HG03469 (cell line): Measurements from ENCODE around the gene MCM10.
A peak's percentile ranks its signal among the peaks of the same experiment; 100 is the strongest.
"Not testable (repeated sequence)": the region's sequence is repeated elsewhere in the genome, so short reads cannot be mapped to it uniquely, and the experiment has no call there.

ENCODE experiments used
- ATAC-seq: cut with Tn5 transposase; IDR thresholded peaks from one replicate; pipeline ENCODE4 v1.9.1; 2021; ENCODE audit warnings: mild to moderate bottlenecking, moderate library complexity, moderate number of reproducible peaks; ENCODE audit not compliant: unreplicated experiment

MCM10 gene

DNA sequence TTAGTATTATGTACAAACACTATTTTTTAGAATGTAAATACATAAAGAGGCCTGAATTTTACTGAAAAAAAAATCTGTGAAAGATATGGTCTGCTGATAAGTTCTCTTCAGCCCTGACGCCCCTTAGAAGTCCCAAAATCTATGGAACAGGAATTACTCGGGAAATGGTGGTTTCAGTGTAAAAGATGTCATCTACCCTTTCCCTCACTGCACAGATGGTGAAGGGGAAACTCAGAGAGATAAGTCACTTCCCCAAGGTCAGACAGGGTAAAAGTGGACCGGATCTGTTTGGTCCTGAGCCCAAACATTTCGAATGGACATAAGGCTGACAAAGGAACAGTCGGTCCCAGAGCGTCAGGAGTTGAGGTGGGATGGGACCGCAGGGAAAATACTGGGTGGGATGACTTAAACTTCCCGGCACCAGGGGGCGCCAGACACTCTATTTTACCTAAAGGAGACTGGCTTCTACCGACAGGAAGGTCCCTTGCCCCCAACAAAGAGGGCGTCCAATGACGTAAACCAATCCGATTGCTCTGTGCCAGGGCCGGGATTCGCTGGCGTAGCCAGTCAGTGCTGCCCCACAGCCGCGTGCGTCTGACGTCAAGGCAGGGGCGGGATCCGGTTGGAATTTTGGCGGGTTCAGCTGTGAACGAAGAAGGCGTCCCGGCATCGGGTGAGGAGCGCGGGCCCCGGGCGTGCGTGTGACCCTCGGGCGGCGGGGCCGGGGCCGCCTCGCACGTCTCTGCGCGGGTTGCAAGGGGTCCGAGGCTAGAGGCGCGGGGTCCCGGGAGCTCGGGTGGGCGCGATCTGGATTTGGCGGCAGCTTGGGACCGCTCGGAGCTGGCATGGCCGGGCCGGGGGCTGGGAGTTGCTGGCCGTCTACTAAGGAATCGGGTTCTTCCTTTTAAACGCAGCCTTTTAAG is at the start of gene MCM10:
Gene MCM10, plus strand, starts transcription at position 625 of the 923 bp plus-strand sequence. CDS start 2,645 bp downstream, outside the sequence.
- ATAC-seq = peak; percentile 97

- no peak for ATAC-seq
Observed at GRCh38 chr10:13113544-13113943, 47.8 kb upstream of the MCM10 start.

- no peak for ATAC-seq
Observed at GRCh38 chr10:13115832-13116803, 45.2 kb upstream of the MCM10 start.

DNA sequence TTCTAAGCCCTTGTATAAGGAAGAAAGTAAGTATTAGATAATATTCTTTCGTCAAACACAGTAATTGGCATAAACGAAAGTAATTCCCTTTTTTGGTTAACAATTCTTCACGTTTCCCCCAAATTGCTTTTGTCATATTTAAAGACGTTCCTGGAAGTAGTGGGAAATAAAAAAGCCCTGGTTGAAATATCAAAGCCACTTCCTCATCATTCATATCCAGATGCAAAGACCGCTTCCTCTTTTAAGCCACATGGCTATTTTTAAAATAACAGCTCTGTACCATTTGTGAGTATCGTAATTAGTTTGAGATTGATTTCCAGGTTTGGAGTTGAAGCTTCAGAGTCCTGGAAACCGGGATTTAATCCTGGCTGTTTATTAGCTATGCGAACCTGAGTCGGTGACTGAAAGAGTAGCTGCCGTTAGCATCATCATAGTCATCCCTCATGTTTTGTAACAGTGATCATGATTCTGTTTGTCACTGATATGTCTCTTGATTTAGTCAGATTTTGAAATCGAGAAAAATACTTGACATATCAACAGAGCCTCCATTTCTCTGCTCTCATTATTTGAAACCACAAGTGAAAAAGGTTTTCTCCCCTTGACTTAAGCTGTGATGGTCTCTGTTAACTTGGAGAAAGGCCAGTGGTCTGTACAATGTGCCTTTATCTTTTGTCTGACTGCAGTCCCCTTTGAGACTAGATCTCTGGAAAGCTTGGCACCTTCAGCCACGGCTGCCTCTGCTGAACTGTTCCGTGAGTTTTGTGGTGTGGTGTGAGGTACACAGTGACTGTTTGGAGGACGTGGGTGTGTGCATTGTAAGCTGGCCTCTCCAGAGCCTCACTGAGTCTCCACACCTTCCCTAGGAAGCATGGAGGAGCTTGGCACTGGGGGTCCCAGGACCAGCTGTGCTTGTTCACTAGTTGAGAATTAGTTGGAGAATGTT is 43.2 kb upstream of the MCM10 start:
- ATAC-seq = no peak

GRCh38 chr10:13118784-13119410 is 42.5 kb upstream of the MCM10 start:
- no peak for ATAC-seq

- no peak for ATAC-seq
Observed at GRCh38 chr10:13120786-13121499, 40.4 kb upstream of the MCM10 start.

GRCh38 chr10:13121500-13121854 is 39.9 kb upstream of the MCM10 start:
- no peak for ATAC-seq

DNA sequence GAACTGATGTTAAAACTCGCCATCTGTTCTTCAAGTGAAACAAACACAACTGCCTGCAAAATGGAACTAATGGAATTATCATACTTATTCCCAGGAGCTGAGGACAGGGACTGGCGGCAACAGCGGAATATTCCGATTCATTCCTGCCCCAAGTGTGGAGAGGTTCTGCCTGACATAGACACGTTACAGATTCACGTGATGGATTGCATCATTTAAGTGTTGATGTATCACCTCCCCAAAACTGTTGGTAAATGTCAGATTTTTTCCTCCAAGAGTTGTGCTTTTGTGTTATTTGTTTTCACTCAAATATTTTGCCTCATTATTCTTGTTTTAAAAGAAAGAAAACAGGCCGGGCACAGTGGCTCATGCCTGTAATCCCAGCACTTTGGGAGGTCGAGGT is 24.7 kb upstream of the MCM10 start:
- ATAC-seq = no peak

DNA sequence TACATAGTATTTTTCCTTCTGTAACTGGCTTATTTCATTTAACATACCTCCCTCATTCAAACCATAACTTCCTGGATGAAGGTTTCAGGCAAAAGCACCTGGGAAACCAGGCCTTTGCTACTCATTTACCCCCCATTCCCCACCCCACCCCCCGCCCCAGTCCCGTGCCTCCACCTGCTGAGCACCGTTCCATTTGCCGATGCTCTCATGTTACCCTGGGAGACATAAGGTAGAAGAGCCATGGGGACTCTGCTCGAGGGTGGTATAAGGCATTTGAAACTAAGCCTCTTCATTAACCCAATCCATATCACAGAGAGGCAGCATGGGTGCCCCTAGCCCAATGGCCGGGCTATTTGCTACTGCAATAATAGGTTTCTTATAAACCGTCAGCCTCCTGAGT is 22.2 kb upstream of the MCM10 start:
- no peak for ATAC-seq

DNA sequence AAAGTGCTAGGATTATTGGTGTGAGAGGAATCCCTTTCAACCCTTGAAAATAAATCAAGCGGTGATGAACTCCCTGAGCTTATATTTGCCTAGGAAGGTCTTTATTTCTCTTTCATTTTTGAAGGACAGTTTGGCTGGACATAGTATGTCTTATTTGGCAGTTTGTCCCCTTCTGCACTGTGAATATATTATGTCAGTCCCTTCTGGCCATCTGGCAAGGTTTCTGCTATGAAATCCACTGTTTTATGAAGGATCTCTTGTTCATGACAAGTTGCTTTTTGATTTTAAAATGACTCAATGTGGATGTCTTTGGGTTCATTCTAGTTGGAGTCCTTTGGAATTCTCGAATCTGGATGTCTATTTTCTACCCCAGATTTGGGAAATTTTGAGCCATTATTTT is 21.7 kb upstream of the MCM10 start:
- ATAC-seq = no peak

DNA sequence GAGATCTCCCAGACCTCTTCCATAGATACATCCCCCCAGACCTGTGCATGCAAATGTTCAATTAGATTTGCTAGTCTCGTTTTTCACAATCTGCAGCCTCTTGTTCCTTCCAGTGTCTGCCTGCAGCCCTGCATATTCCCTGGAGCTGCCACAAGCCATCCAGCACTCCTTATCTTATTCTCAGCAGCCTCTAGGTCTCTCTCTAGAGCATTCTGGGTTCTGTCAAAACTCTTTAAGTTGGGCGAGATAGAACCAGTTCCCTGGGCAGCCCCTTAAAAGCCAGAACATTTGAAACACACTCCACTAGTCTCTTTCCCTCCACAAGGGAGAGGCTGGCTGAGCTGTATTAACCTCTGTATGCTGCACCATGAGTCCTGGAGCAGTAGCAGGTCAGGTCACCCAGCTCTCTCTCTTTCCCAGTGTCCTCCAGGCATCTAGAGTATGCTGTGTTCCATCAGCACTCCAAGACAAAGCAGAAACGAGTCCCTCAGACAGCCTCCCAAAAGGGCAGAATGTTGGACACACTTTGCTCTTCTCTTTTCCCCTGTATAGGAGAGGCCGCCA is 20.6 kb upstream of the MCM10 start:
- ATAC-seq = no peak

DNA sequence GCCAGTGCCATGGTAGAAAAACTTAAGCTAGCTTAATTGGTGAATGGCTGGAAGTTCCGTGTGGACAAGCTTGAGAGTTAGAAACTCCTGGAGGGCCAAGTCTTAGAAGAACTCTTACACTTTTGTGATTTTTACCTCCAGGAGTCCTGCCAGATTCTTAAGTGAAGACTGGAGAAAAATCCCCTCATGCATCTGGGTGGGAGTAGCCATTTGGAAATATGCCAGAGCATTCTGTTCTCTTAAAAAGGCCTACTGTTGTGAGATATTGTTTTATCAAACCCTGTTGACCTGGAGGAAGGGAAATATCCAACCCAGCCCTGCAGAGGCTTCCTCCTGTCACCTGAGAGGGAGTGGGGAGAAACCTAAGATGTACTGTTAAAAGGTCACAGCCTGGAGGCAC is 17.6 kb upstream of the MCM10 start:
- no peak for ATAC-seq

- no peak for ATAC-seq
Observed at GRCh38 chr10:13144814-13145213, 16.5 kb upstream of the MCM10 start.

GRCh38 chr10:13146379-13146778 is 15.0 kb upstream of the MCM10 start:
- ATAC-seq = no peak

DNA sequence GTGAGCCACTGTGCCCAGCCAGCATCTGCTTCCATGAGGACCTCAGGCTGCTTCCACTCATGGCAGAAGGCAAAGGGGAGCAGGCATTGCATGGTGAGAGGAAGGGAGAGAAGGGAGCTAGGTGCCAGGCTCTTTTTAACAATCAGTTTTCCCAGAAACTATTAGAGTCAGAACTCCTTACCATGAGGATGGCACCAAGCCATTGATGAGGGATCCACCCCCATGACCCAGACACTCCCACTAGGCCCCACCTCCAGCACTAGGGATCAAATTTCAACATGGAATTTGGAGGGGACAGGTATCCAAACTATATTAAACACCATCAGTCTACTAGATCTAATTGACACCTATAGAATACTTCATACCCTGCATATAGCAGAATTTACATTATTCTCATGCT is 14.2 kb upstream of the MCM10 start:
- ATAC-seq = no peak

DNA sequence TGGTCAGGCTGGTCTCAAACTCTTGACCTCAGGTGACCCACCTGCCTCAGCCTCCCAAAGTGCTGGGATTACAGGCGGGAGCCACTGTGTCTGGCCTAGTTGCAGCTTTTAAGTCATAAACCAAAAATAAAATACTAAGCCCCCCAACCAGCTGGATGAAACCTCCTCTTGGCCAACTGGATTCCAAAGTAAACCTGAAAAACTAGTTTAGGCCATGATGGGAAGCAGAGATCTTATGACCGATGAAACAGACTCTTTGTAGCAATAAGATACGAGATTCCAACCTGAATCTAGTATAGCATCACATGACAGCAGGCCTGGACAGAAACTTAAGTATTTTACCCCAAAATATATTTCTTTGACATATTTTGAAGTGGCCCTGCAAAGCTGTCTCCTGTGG is 9.1 kb upstream of the MCM10 start:
- ATAC-seq = no peak

DNA sequence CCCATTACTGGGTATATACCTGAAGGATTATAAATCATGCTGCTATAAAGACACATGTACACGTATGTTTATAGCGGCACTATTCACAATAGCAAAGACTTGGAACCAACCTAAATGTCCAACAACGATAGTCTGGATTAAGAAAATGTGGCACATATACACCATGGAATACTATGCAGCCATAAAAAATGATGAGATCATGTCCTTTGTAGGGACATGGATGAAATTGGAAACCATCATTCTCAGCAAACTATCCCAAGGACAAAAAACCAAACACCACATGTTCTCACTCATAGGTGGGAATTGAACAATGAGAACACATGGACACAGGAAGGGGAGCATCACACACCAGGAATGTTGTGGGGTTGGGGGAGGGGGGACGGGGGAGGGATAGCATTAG is 5.5 kb upstream of the MCM10 start:
- not testable (repeated sequence) for ATAC-seq

DNA sequence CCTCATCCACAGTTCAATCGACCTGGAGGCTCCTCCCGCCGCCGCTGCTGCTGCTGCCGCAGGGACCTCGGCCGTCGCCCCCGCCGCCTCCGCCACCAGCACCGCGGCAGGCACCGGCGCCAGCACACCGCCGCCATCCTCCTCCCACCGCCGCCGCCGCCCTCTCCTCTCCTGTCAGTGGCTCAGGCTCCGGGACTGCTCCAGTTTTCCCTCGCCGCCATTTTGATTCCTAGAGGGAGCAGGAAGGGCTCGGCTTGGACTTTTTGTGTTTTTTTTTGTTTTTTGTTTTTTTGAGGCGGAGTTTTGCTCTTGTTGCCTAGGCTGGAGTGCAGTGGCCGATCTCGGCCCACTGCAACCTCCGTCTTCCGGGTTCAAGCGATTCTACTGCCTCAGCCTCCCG is 3.0 kb upstream of the MCM10 start:
- ATAC-seq = no peak

DNA sequence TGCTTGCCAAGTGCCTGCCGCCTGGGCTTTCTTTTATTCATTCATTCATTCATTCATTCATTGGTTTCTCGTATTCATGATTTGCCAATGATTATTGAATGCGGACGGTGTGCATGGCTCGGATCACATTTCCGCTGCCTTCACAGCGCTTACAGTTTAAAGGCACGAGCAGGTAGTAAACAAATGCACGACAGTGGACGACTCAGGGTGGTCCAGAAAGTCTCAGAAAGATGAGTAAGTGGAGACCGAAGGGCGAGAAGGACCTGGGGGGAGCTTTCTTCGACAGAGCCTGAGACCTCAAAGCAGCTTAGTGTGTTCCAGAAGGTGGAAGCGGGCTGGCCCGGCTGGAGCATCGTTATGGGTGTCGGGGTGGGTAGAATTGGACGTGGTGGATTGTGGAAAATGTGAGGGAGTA is 506 bp downstream of the MCM10 start:
- no peak for ATAC-seq
